ENCODE data around the gene PSEN1.

The PSEN1 gene

DNA sequence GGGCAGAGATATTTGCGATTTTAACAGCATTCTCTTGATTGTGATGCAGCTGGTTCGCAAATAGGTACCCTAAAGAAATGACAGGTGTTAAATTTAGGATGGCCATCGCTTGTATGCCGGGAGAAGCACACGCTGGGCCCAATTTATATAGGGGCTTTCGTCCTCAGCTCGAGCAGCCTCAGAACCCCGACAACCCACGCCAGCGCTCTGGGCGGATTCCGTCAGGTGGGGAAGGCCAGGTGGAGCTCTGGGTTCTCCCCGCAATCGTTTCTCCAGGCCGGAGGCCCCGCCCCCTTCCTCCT lies 271 bp upstream of the PSEN1 start:
- Histone ChIP-seq H3K4me1 (ENCODE audit: control insufficient read depth, insufficient read depth, low read length) (peaks cover 7% of the 10 kb centered on the region), H3K27me3 (ENCODE audit: control insufficient read depth, insufficient read depth, low read length) (no peaks in the 10 kb centered on the region), H3K4me3 (ENCODE audit: low read length) (peak overlapping the region; percentile 88), H3K27ac (ENCODE audit: low read depth, low read length) (peak overlapping the region; percentile 92), H3K36me3 (ENCODE audit: control insufficient read depth, insufficient read depth, low read length) (no peaks in the 10 kb centered on the region), H3K9ac (ENCODE audit: low read length) (peak overlapping the region; percentile 49)

DNA sequence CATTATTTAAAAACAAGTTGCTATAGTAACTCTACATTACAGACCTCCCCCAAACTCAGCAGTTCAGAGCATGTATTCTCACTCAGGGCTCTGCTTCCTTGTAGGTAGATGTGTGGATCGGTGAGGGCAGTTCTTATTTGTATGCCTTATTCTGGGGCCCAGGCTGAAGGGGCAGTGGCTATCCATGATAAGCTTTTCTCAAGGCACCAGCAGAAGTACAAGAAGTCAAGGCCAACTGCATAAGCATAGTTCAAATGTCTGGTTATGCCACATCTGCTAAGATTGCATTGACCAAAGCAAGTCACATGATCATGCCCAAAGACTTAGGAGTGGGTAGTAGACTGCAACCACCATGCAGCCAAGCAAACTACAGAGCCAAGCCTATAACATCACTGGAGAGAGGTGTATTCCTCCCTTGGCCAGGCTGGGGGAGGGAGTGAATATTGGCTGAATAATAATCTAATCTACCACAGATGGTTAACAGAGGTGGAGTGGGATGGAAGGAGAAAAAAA lies 4.6 kb downstream of the PSEN1 start:
- H3K4me1 ChIP-seq (ENCODE audit: control insufficient read depth, insufficient read depth, low read length) = peaks cover 7% of the 10 kb centered on the region
- H3K27ac ChIP-seq (ENCODE audit: low read depth, low read length) = no peak overlapping the region
- no peak overlapping the region for H3K9ac ChIP-seq (ENCODE audit: low read length)

DNA sequence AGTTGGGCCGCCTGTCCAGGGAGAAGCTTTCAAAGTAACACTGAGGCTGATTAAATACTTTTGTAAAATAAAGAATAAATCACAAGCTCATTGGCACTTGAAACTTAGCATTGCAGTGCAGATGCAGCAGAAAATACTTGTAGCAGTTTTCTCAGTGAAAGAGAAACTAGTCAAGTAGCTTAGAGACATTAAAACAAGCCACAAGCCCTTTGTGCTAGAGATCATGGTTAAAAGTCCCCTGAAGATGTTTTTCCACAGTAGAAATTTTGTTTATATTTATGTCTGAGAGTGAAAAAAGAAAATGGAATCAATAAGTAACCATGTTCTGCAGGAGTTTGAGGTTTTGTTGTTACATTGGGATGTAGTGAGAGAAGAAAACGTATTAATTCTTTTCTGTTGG lies 5.9 kb downstream of the PSEN1 start:
- no peak overlapping the region for H3K9ac ChIP-seq (ENCODE audit: low read length)
- H3K4me1 ChIP-seq (ENCODE audit: control insufficient read depth, insufficient read depth, low read length) = peaks cover 3% of the 10 kb centered on the region
- no peaks in the 10 kb centered on the region for H3K27me3 ChIP-seq (ENCODE audit: control insufficient read depth, insufficient read depth, low read length)
- H3K27ac ChIP-seq (ENCODE audit: low read depth, low read length) = no peak overlapping the region
- no peak overlapping the region for H3K4me3 ChIP-seq (ENCODE audit: low read length)
- H3K36me3 ChIP-seq (ENCODE audit: control insufficient read depth, insufficient read depth, low read length) = no peaks in the 10 kb centered on the region

More for the DNA sequence above, 4.6 kb downstream of the PSEN1 start:
- Histone ChIP-seq H3K4me3 (ENCODE audit: low read length) (no peak overlapping the region), H3K36me3 (ENCODE audit: control insufficient read depth, insufficient read depth, low read length) (no peaks in the 10 kb centered on the region), H3K27me3 (ENCODE audit: control insufficient read depth, insufficient read depth, low read length) (no peaks in the 10 kb centered on the region)

DNA sequence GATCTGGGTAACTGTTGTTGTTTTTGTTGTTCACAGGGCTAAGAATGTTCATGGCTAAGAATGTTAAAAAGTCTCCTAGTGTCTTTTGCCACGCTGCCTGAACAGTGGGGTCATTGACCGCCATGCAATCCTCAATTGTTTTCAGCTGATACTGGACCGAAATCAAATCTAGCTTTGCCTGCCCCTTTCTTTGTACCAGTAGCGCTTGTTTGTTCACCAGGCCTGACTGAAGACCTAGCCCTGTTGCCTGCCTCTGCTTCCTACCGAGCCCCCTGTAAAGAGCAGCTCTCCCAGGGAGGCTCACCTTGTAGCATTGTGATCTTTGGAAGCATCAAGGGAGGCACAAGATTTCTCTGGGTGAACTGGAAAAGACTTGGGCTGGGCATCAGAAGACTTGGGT lies 6.7 kb downstream of the PSEN1 start:
- Histone ChIP-seq H3K9ac (ENCODE audit: low read length) (no peak overlapping the region), H3K4me3 (ENCODE audit: low read length) (no peak overlapping the region), H3K36me3 (ENCODE audit: control insufficient read depth, insufficient read depth, low read length) (peaks cover 1% of the 10 kb centered on the region), H3K27me3 (ENCODE audit: control insufficient read depth, insufficient read depth, low read length) (no peaks in the 10 kb centered on the region), H3K27ac (ENCODE audit: low read depth, low read length) (no peak overlapping the region), H3K4me1 (ENCODE audit: control insufficient read depth, insufficient read depth, low read length) (no peaks in the 10 kb centered on the region)

DNA sequence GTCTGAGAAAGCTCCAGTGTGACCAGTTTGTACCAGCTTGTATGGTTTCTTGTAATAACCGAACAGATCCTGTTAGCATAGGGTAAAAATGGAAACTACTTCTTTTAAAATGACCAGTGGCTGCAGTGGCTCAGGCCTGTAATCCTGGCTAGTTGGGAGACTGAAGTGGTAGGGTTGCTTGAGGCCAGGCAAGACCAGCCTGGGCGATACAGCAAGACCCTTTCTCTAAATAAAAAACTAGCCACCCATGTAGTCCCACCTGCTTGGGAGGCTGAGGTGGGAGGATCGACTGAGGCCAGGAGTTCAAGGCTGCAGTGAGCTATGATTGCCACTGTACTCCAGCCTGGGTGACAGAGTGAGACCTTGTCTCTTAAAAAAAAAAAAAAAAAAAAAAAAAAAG lies 7.3 kb downstream of the PSEN1 start:
- Histone ChIP-seq H3K4me3 (ENCODE audit: low read length) (no peak overlapping the region), H3K27ac (ENCODE audit: low read depth, low read length) (no peak overlapping the region), H3K27me3 (ENCODE audit: control insufficient read depth, insufficient read depth, low read length) (no peaks in the 10 kb centered on the region), H3K9ac (ENCODE audit: low read length) (no peak overlapping the region), H3K36me3 (ENCODE audit: control insufficient read depth, insufficient read depth, low read length) (peaks cover 6% of the 10 kb centered on the region), H3K4me1 (ENCODE audit: control insufficient read depth, insufficient read depth, low read length) (no peaks in the 10 kb centered on the region)

DNA sequence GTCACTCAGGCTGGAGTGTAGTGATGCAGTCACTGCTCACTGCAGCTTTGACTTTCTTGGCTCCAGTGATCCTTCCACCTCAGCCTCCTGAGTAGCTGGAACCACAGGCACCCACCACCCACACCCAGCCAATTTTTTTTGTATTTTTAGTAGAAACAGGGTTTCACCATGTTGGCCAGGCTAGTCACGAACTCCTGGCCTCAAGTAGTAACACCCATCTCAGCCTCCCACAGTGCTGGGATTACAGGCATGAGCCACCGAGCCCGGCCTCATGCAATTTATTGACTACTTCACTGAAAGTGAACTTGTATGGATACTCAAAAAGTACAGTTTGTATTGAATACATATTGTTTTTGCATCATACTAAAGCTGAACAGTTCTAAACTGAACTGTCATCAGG lies 9.1 kb downstream of the PSEN1 start:
- Histone ChIP-seq H3K4me1 (ENCODE audit: control insufficient read depth, insufficient read depth, low read length) (no peaks in the 10 kb centered on the region), H3K36me3 (ENCODE audit: control insufficient read depth, insufficient read depth, low read length) (peaks cover 6% of the 10 kb centered on the region), H3K4me3 (ENCODE audit: low read length) (no peak overlapping the region), H3K27ac (ENCODE audit: low read depth, low read length) (no peak overlapping the region), H3K27me3 (ENCODE audit: control insufficient read depth, insufficient read depth, low read length) (no peaks in the 10 kb centered on the region), H3K9ac (ENCODE audit: low read length) (no peak overlapping the region)

DNA sequence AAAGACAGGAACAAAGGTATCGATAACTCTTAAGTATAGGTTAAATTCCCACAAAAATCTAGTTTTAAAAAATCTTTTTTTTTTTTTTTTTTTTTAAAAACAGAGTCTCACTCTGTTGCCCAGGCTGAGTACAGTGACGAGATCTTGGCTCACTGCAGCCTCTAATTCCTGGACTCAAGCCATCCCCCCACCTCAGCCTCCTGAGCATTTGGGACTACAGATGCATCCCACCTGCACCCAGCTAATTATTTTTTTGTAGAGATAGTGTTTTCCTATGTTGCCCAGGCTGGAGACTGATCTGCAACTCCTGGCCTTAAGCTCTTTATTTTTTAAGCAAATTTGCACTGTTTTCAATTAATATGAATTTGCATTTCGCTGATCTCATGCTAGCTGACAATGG lies 9.8 kb downstream of the PSEN1 start:
- no peak overlapping the region for H3K27ac ChIP-seq (ENCODE audit: low read depth, low read length)
- H3K4me3 ChIP-seq (ENCODE audit: low read length) = no peak overlapping the region
- no peaks in the 10 kb centered on the region for H3K27me3 ChIP-seq (ENCODE audit: control insufficient read depth, insufficient read depth, low read length)
- H3K4me1 ChIP-seq (ENCODE audit: control insufficient read depth, insufficient read depth, low read length) = no peaks in the 10 kb centered on the region
- H3K9ac ChIP-seq (ENCODE audit: low read length) = no peak overlapping the region
- H3K36me3 ChIP-seq (ENCODE audit: control insufficient read depth, insufficient read depth, low read length) = peaks cover 6% of the 10 kb centered on the region

DNA sequence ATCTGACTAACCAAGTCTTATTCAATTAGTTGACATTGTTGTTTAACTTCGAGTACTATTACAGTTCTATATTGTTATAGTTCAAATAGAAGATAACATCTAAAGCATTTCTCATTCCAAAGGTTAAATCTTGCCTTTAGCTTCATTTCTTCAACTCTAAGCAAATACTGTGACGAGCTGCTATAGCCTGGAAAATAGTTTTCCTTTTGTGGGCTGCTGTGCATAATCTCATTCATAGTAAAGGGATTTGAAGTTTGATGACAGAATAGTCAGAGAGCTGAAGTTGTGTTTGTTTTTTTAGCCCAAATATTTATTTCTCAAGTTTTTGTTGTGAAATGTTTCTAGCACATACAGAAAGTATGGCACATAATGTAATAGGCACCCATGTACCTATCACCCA lies 13.4 kb downstream of the PSEN1 start:
- H3K4me1 ChIP-seq (ENCODE audit: control insufficient read depth, insufficient read depth, low read length) = peaks cover 2% of the 10 kb centered on the region
- no peak overlapping the region for H3K27ac ChIP-seq (ENCODE audit: low read depth, low read length)
- H3K36me3 ChIP-seq (ENCODE audit: control insufficient read depth, insufficient read depth, low read length) = peaks cover 6% of the 10 kb centered on the region
- H3K27me3 ChIP-seq (ENCODE audit: control insufficient read depth, insufficient read depth, low read length) = no peaks in the 10 kb centered on the region
- H3K4me3 ChIP-seq (ENCODE audit: low read length) = no peak overlapping the region
- H3K9ac ChIP-seq (ENCODE audit: low read length) = no peak overlapping the region

DNA sequence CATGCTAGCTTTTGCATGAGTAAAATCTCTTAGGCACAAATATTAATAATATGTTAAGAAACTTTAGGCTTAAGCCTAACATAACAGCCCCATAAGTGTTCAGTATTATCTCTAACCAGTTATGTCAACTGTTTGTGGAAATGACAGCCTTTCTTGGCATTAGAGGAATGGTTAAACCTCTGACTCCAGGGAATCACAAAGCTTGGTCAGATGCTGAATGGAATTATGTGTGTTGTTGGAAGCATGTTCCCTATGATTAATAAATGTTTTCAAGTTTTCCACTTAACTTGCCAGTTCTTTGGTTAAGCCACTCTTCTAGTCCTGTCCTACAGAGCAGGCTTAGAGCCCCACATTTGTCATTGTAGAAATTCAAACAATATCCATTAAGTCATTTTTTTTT lies 17.0 kb downstream of the PSEN1 start:
- H3K4me3 ChIP-seq (ENCODE audit: low read length) = no peak overlapping the region
- no peak overlapping the region for H3K9ac ChIP-seq (ENCODE audit: low read length)
- peaks cover 5% of the 10 kb centered on the region for H3K36me3 ChIP-seq (ENCODE audit: control insufficient read depth, insufficient read depth, low read length)
- no peaks in the 10 kb centered on the region for H3K27me3 ChIP-seq (ENCODE audit: control insufficient read depth, insufficient read depth, low read length)
- no peak overlapping the region for H3K27ac ChIP-seq (ENCODE audit: low read depth, low read length)
- peaks cover 2% of the 10 kb centered on the region for H3K4me1 ChIP-seq (ENCODE audit: control insufficient read depth, insufficient read depth, low read length)

DNA sequence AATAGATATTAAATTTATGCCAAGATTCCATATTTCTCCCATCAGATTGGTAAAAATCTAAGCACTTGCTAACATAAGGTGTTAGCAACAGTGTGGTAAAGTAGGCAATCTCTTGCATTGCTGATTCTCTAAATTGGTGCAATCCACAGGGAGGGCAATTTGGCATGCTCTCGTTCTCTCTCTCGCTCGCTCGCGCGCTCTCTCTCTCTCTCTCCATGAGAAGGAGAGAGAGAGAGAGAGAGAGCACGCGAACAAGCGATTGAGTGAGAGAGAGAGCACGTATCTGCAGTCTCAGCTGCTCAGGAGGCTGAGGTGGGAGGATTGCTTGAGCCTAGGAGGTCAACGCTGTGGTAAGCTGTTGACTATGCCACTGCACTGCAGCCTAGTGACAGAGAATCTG lies 25.9 kb downstream of the PSEN1 start:
- Histone ChIP-seq H3K4me1 (ENCODE audit: control insufficient read depth, insufficient read depth, low read length) (no peaks in the 10 kb centered on the region), H3K27ac (ENCODE audit: low read depth, low read length) (no peak overlapping the region), H3K27me3 (ENCODE audit: control insufficient read depth, insufficient read depth, low read length) (no peaks in the 10 kb centered on the region), H3K36me3 (ENCODE audit: control insufficient read depth, insufficient read depth, low read length) (peaks cover 11% of the 10 kb centered on the region), H3K4me3 (ENCODE audit: low read length) (no peak overlapping the region), H3K9ac (ENCODE audit: low read length) (no peak overlapping the region)

DNA sequence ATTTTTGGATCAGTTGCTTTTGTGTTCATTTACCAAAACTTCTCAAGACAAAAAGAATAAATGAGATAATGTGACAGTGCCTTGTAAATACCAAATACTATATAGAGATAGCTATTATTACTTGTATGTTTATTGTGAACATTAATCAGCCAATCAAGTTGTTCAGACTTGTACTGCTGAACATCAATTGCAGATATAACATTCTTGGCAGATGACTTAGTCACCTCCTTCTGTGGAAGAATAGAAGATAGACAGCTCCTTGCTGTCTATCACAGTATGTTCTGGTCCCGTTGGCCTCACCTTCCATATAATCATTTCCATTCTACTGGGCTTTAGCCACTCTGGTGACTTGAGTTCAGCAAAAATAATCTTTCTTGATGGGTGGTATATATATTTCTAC lies 30.1 kb downstream of the PSEN1 start:
- Histone ChIP-seq H3K4me3 (ENCODE audit: low read length) (no peak overlapping the region), H3K4me1 (ENCODE audit: control insufficient read depth, insufficient read depth, low read length) (no peaks in the 10 kb centered on the region), H3K27me3 (ENCODE audit: control insufficient read depth, insufficient read depth, low read length) (no peaks in the 10 kb centered on the region), H3K27ac (ENCODE audit: low read depth, low read length) (no peak overlapping the region), H3K36me3 (ENCODE audit: control insufficient read depth, insufficient read depth, low read length) (peaks cover 18% of the 10 kb centered on the region), H3K9ac (ENCODE audit: low read length) (no peak overlapping the region)

DNA sequence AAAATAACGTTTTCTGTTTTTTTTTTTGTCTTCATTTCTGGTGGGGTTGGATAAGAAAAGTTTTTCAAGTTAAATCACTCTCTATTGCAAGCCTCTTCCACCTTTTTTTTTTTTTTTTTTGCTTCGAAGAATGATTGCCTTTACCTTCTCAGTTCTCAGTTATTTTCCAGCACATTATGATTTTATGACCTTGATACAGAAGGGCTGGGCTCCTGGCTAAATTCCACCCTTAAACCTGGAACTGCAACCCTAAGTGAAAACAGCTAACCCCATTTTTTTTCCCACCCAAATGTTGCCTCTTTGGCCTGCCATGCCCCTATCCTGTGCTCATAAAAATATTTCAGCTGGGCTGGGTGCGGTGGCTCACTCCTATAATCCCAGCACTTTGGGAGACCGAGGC lies 31.4 kb downstream of the PSEN1 start:
- Histone ChIP-seq H3K4me3 (ENCODE audit: low read length) (no peak overlapping the region), H3K4me1 (ENCODE audit: control insufficient read depth, insufficient read depth, low read length) (no peaks in the 10 kb centered on the region), H3K27ac (ENCODE audit: low read depth, low read length) (no peak overlapping the region), H3K36me3 (ENCODE audit: control insufficient read depth, insufficient read depth, low read length) (peaks cover 15% of the 10 kb centered on the region), H3K9ac (ENCODE audit: low read length) (no peak overlapping the region), H3K27me3 (ENCODE audit: control insufficient read depth, insufficient read depth, low read length) (no peaks in the 10 kb centered on the region)

DNA sequence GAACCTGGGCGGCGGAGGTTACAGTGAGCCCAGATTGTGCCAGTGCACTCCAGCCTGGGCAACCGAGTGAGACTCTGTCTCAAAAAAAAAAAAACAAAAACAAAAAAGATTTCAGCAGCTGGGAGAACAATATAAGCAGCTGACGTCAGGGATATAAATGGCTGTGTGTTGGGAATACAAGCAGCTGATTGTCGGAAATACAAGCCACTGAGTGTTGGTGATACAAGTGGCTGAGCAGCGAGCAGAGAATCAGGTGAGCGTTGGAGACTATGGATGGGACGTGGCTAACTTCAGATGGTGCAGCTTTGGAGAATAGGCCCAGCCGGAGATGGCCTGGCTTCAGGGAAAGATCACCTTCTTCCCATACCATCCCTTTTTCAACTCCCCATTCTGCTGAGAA lies 32.0 kb downstream of the PSEN1 start:
- no peaks in the 10 kb centered on the region for H3K4me1 ChIP-seq (ENCODE audit: control insufficient read depth, insufficient read depth, low read length)
- H3K36me3 ChIP-seq (ENCODE audit: control insufficient read depth, insufficient read depth, low read length) = peaks cover 15% of the 10 kb centered on the region
- no peak overlapping the region for H3K9ac ChIP-seq (ENCODE audit: low read length)
- H3K4me3 ChIP-seq (ENCODE audit: low read length) = no peak overlapping the region
- no peak overlapping the region for H3K27ac ChIP-seq (ENCODE audit: low read depth, low read length)
- H3K27me3 ChIP-seq (ENCODE audit: control insufficient read depth, insufficient read depth, low read length) = no peaks in the 10 kb centered on the region

Data from rectal smooth muscle tissue (tissue), 1 donor.